Stimulated activated naive B cell treated with anti-CD40 and anti-IgM and Interleukin-4, amounts not matched to agents 10 μg/mL and 1 μg/mL and 100 μg/mL, for 72 hours (primary cell): ENCODE results near the gene NOXA1.

Experiments used
- ATAC-seq, 2 donors: fragments of 150-1000 bp; cut with Tn5 transposase; replicated peaks; 2 replicates each; pipeline ENCODE4 v1.10.0; 2021; ENCODE audit warnings: moderate library complexity in 1 of 2
- DNase-seq: peaks from one replicate; pipeline ENCODE4 v3.0.0; 2021
- H3K27ac Mint-ChIP-seq: one replicate; pipeline ENCODE4 v1.8.0; 2022; ENCODE audit warnings: mild to moderate bottlenecking, mixed read lengths
- H3K27me3 Mint-ChIP-seq, 2 donors: one replicate each; pipeline ENCODE4 v1.8.0; 2022; ENCODE audit warnings: mixed read lengths in 2 of 2
- H3K36me3 Mint-ChIP-seq, 2 donors: one replicate each; pipeline ENCODE4 v1.8.0; 2022; ENCODE audit warnings: mixed read lengths in 2 of 2, mild to moderate bottlenecking in 1 of 2
- H3K4me1 Mint-ChIP-seq, 2 donors: one replicate each; pipeline ENCODE4 v1.8.0; 2022; ENCODE audit warnings: mixed read lengths in 2 of 2, mild to moderate bottlenecking in 1 of 2
- H3K4me3 Mint-ChIP-seq, 2 donors: one replicate each; pipeline ENCODE4 v1.8.0; 2022; ENCODE audit warnings: mild to moderate bottlenecking in 2 of 2, mixed read lengths in 2 of 2, moderate library complexity in 1 of 2
- H3K9me3 Mint-ChIP-seq, 2 donors: one replicate each; pipeline ENCODE4 v1.8.0; 2022; ENCODE audit warnings: mixed read lengths in 2 of 2, mild to moderate bottlenecking in 1 of 2

The NOXA1 gene

GRCh38 chr9:137467161-137467581, 44.0 kb downstream of the NOXA1 start:
- H3K36me3 Mint-ChIP-seq, result peaks cover 5 to 12% of the 10 kb centered on the region in 2 donors
- H3K9me3 Mint-ChIP-seq, result no peaks in the 10 kb centered on the region
- no peak for DNase-seq
- H3K27me3 Mint-ChIP-seq, result no peaks in the 10 kb centered on the region
- H3K27ac Mint-ChIP-seq, result no peak overlapping the region
- H3K4me3 Mint-ChIP-seq, result no peak overlapping the region
- ATAC-seq, result no peak
- H3K4me1 Mint-ChIP-seq, result peaks cover 6 to 8% of the 10 kb centered on the region in 2 donors

DNA sequence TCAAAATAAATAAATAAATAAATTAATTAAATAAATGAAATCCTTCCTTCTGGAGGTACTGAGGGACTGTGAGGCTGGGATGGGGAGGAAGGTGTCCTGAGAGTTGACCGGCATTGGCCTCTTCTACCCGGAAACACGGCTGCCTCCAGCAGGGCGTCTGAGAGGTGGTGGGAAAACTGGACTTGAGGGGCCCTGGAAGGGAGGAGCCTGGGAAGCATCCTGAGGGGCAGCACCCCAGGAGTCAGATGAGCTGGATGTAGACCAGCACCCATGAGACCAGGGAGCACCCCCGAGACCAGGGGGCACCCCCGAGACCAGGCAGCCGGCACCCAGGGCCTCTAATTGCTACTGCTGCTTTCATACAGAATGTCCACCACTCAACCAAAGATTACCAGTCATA, 44.7 kb downstream of the NOXA1 start:
- ATAC-seq, result no peak
- no peak overlapping the region for H3K27ac Mint-ChIP-seq
- no peaks in the 10 kb centered on the region for H3K27me3 Mint-ChIP-seq

DNA sequence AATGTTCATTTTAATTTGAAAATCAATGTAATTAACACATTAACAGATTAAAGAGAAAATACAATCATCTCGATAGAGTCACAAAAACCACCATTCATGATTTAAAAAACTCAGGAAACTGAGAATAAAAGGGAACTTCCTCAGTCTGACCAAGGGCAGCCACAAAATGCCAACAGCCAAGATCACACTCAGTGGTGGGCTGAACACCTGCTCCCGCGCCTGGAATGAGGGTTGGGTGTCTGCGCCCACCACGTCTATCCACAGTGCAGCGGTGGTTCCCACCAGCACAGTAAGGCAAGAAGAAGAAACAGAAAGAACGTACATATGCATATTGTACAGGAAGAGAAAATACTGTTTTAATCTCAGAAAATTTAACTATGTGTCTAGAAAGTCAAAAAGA, 47.6 kb downstream of the NOXA1 start:
- H3K4me1 Mint-ChIP-seq, result peaks cover 4 to 6% of the 10 kb centered on the region in 2 donors
- H3K27ac Mint-ChIP-seq, result peak overlapping the region; percentile 75
- H3K9me3 Mint-ChIP-seq, result peaks cover 13 to 14% of the 10 kb centered on the region in 2 donors

More for the DNA sequence above, 44.7 kb downstream of the NOXA1 start:
- peaks cover 6% of the 10 kb centered on the region in 2 donors for H3K4me1 Mint-ChIP-seq
- no peak overlapping the region for H3K4me3 Mint-ChIP-seq
- DNase-seq, result no peak
- H3K9me3 Mint-ChIP-seq, result peaks cover 2% of the 10 kb centered on the region in 2 donors
- H3K36me3 Mint-ChIP-seq, result peaks cover 7 to 16% of the 10 kb centered on the region in 2 donors

GRCh38 chr9:137474271-137474670, 51.1 kb downstream of the NOXA1 start:
- H3K27ac Mint-ChIP-seq, result no peak overlapping the region
- ATAC-seq (no peak), DNase-seq (no peak)
- H3K9me3 Mint-ChIP-seq, result peaks cover 19% of the 10 kb centered on the region in 2 donors
- no peaks in the 10 kb centered on the region for H3K27me3 Mint-ChIP-seq
- H3K4me1 Mint-ChIP-seq, result peaks cover 3 to 6% of the 10 kb centered on the region in 2 donors
- no peak overlapping the region for H3K4me3 Mint-ChIP-seq
- H3K36me3 Mint-ChIP-seq, result peaks cover 32 to 46% of the 10 kb centered on the region in 2 donors

More for the DNA sequence above, 47.6 kb downstream of the NOXA1 start:
- peak; percentile 86 to 88 for ATAC-seq
- H3K27me3 Mint-ChIP-seq, result no peaks in the 10 kb centered on the region
- peaks cover 26 to 39% of the 10 kb centered on the region in 2 donors for H3K36me3 Mint-ChIP-seq
- DNase-seq, result no peak
- peak overlapping the region in 1 of 2 donors; percentile 60 for H3K4me3 Mint-ChIP-seq

- Mint-ChIP-seq H3K27me3 (no peaks in the 10 kb centered on the region), H3K36me3 (peaks cover 32 to 51% of the 10 kb centered on the region in 2 donors), H3K4me1 (peaks cover 2 to 4% of the 10 kb centered on the region in 2 donors), H3K4me3 (no peak overlapping the region), H3K9me3 (peaks cover 19% of the 10 kb centered on the region in 2 donors), H3K27ac (no peak overlapping the region)
- no peak for DNase-seq
- no peak for ATAC-seq
Observed at GRCh38 chr9:137475666-137476065, 52.5 kb downstream of the NOXA1 start.

- Mint-ChIP-seq H3K27me3 (no peaks in the 10 kb centered on the region), H3K4me3 (no peak overlapping the region), H3K27ac (no peak overlapping the region), H3K9me3 (peaks cover 19% of the 10 kb centered on the region in 2 donors), H3K4me1 (peaks cover under 1 to 4% of the 10 kb centered on the region in 2 donors), H3K36me3 (peaks cover 32 to 48% of the 10 kb centered on the region in 2 donors)
- ATAC-seq (no peak), DNase-seq (no peak)
Observed at GRCh38 chr9:137476856-137477255, 53.7 kb downstream of the NOXA1 start.

DNA sequence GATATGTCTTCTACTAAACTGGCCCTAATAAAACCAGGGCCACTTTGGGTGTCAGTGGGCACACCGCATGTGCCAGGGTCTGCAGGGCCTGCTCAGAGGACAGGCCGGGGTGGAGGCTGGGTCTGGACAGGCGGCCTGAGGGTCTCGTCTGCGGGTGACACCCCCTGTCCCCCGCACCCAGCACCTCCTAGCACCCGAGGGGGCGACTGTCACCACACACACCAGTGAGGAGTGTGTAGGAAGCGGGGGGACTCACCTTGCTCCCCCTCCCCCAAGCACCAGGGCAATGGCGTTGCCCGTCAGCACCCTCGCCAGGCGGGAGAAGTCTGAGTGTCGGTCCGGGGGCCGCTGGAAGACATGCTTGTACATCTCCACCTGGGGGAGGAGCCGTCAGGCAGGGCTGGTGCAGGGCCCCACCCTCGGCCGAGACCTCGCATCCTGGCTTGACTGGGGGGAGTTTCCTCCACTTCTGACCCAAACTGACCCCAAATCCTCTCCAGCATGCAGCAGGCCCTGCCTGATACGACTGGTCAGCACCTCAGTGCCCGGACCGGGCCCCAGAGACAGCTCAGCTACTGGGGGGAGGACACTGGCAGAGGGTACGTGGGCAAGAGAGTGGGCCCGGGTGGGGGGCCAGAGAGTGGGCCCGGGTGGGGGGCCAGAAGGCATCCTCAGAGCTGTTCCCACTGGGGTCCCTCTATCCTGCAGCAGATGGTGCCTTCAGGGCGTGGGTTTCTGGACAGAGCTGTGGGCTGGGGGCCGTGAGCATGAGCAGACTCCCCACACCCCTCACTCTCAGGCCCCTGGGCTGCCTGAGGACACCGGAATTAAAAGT, 54.8 kb downstream of the NOXA1 start:
- Mint-ChIP-seq H3K9me3 (peaks cover 16% of the 10 kb centered on the region in 2 donors), H3K4me1 (peaks cover 4 to 11% of the 10 kb centered on the region in 2 donors), H3K4me3 (no peak overlapping the region), H3K27me3 (no peaks in the 10 kb centered on the region), H3K27ac (no peak overlapping the region), H3K36me3 (peaks cover 28 to 43% of the 10 kb centered on the region in 2 donors)
- ATAC-seq (no peak), DNase-seq (no peak)

- H3K36me3 Mint-ChIP-seq, result peaks cover 24 to 37% of the 10 kb centered on the region in 2 donors
- H3K4me1 Mint-ChIP-seq, result peaks cover 4 to 11% of the 10 kb centered on the region in 2 donors
- DNase-seq (no peak), ATAC-seq (no peak)
- peaks cover 13% of the 10 kb centered on the region in 2 donors for H3K9me3 Mint-ChIP-seq
- H3K27me3 Mint-ChIP-seq, result no peaks in the 10 kb centered on the region
- H3K27ac Mint-ChIP-seq, result no peak overlapping the region
- H3K4me3 Mint-ChIP-seq, result no peak overlapping the region
Observed at GRCh38 chr9:137478613-137478961, 55.4 kb downstream of the NOXA1 start.

GRCh38 chr9:137478962-137479861, 56.0 kb downstream of the NOXA1 start:
- no peak overlapping the region for H3K27ac Mint-ChIP-seq
- H3K36me3 Mint-ChIP-seq, result peaks cover 18 to 31% of the 10 kb centered on the region in 2 donors
- peaks cover 4 to 11% of the 10 kb centered on the region in 2 donors for H3K4me1 Mint-ChIP-seq
- H3K4me3 Mint-ChIP-seq, result no peak overlapping the region
- no peak for ATAC-seq
- no peak for DNase-seq
- H3K9me3 Mint-ChIP-seq, result peaks cover 10 to 11% of the 10 kb centered on the region in 2 donors
- H3K27me3 Mint-ChIP-seq, result no peaks in the 10 kb centered on the region

DNA sequence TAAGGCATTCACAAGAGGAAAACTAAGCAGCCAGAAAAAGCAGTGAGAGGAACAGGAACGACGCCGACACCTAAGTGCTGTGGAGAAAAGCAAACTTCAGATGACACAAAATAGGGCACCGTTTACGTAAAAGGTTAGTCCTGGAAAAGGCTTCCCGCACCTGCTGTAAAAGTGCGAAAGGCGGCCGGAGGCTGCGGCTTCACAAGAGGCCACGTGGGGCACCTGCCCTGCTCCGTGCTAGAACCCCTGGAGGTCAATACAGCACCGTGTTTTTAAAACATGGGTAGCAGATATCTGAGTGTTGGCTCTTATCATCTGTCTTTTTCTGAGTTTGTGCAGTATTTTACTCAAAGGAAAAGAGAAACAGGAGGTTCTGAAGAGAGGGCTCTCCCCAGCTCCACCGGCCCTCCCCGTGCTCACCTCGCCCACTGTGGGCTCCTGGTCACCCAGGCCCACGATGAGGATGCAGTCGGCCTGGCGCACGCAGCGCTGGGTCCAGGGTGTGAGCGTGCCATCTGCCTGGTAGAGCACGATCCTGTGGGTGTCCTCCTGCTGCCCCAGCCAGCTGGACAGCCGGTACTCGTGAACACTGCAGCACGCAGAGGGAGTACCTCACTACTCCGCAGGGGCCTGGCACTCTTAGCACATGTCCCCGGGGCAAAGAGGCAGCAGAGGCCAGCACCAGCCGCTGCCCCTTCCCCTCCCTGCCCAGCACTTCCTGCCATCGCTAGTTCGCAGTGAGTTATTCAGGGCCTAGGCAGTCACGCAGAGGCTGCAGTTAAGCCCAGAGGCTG, 56.9 kb downstream of the NOXA1 start:
- Mint-ChIP-seq H3K36me3 (peaks cover 13 to 24% of the 10 kb centered on the region in 2 donors), H3K4me1 (peaks cover 4 to 11% of the 10 kb centered on the region in 2 donors), H3K9me3 (peaks cover 6 to 8% of the 10 kb centered on the region in 2 donors), H3K4me3 (no peak overlapping the region), H3K27ac (no peak overlapping the region), H3K27me3 (no peaks in the 10 kb centered on the region)
- ATAC-seq, result no peak
- no peak for DNase-seq

- peaks cover 8 to 18% of the 10 kb centered on the region in 2 donors for H3K36me3 Mint-ChIP-seq
- no peak overlapping the region for H3K4me3 Mint-ChIP-seq
- ATAC-seq (no peak), DNase-seq (no peak)
- peaks cover 4 to 11% of the 10 kb centered on the region in 2 donors for H3K4me1 Mint-ChIP-seq
- H3K27ac Mint-ChIP-seq, result peak overlapping the region; percentile 9
- no peaks in the 10 kb centered on the region for H3K27me3 Mint-ChIP-seq
- H3K9me3 Mint-ChIP-seq, result peaks cover 3 to 4% of the 10 kb centered on the region in 2 donors
Observed at GRCh38 chr9:137480686-137481683, 57.8 kb downstream of the NOXA1 start.

- H3K9me3 Mint-ChIP-seq, result no peaks in the 10 kb centered on the region
- no peak for DNase-seq
- peak overlapping the region; percentile 9 for H3K27ac Mint-ChIP-seq
- ATAC-seq, result peak; percentile 85 to 88
- H3K27me3 Mint-ChIP-seq, result no peaks in the 10 kb centered on the region
- no peak overlapping the region for H3K4me3 Mint-ChIP-seq
- H3K4me1 Mint-ChIP-seq, result peaks cover 4 to 11% of the 10 kb centered on the region in 2 donors
- H3K36me3 Mint-ChIP-seq, result peaks cover 4 to 10% of the 10 kb centered on the region in 2 donors
Observed at GRCh38 chr9:137482094-137482781, 59.0 kb downstream of the NOXA1 start.
